Panc1 (cell line): ENCODE measurements around the gene SERPINB1. TPM values are rescaled to one million over a fixed set of nuclear protein-coding genes. Genes with fewer than 3 reads are reported as not detected.
"Not testable (repeated sequence)": the region's sequence is repeated elsewhere in the genome, so short reads cannot be mapped to it uniquely, and the experiment has no call there.

Experiments
- ATAC-seq: fragments of 200-7000 bp; cut with Tn5 transposase; 2 replicates; pipeline ENCODE4 v1.9.1; 2020; ENCODE audit warnings: mild to moderate bottlenecking, moderate library complexity
- BruUV-seq: library from RNA; stranded (reverse); fragments of 400-500 nt; replicated peaks from 2 replicates; lab custom pipeline; 2021; lab: Mats Ljungman, UMichigan
- CTCF ChIA-PET: fragments of 300-600 bp; sonication (Branson Sonifier 250); formaldehyde crosslinking; loops from one replicate; lab custom pipeline; 2022; ENCODE audit warnings: antibody characterized with exemption; lab: Charles Lee
- POLR2A ChIA-PET: fragments of 300-600 bp; sonication (Branson Sonifier 250); formaldehyde crosslinking; loops from one replicate; lab custom pipeline; 2022; ENCODE audit warnings: antibody characterized with exemption; lab: Charles Lee
- DNase-seq: peaks from one replicate; pipeline ENCODE4 v3.0.0-alpha.2; 2010; ENCODE audit warnings: low read depth, low spot score
- H3K27ac ChIP-seq: 2 replicates; pipeline ENCODE4 v1.5.1; 2011; ENCODE audit warnings: mild to moderate bottlenecking, low read length, inconsistent platforms
- H3K27me3 ChIP-seq: fragments of 200-500 bp; sonication (Bioruptor generic); 2 replicates; pipeline ENCODE4 v1.6.0; 2014; ENCODE audit warnings: low read length, inconsistent platforms; ENCODE audit not compliant: control insufficient read depth, insufficient read depth
- H3K36me3 ChIP-seq: fragments of 200-500 bp; sonication (Bioruptor generic); 2 replicates; pipeline ENCODE4 v1.5.1; 2014; ENCODE audit warnings: inconsistent platforms, mild to moderate bottlenecking, low read length, moderate library complexity; ENCODE audit not compliant: control insufficient read depth, insufficient read depth
- H3K4me1 ChIP-seq: 2 replicates; pipeline ENCODE4 v1.5.1; 2011; ENCODE audit warnings: inconsistent platforms, mild to moderate bottlenecking, low read length, moderate library complexity; ENCODE audit not compliant: control insufficient read depth, insufficient read depth
- H3K4me3 ChIP-seq, 2 experiments: 2 replicates each; pipeline ENCODE4 v1.5.1; 2011 to 2012; ENCODE audit warnings: low read depth in 2 of 2, low read length in 2 of 2, mild to moderate bottlenecking in 2 of 2, inconsistent platforms in 1 of 2, moderate library complexity in 1 of 2
- H3K9me3 ChIP-seq: fragments of 200-500 bp; sonication (Bioruptor generic); 2 replicates; pipeline ENCODE4 v1.5.1; 2014; ENCODE audit warnings: low read depth, mild to moderate bottlenecking, inconsistent platforms, low read length, moderate library complexity; ENCODE audit not compliant: control insufficient read depth, insufficient read depth
- CTCF ChIP-seq: fragments of 450-650 bp; IDR thresholded peaks from 2 replicates; pipeline ENCODE4 v1.5.1; 2017; ENCODE audit warnings: mild to moderate bottlenecking
- POLR2AphosphoS5 ChIP-seq: IDR thresholded peaks from 2 replicates; pipeline ENCODE4 v1.6.1; 2012; ENCODE audit warnings: mild to moderate bottlenecking, low read depth, low read length, moderate library complexity
- REST ChIP-seq, 2 experiments: IDR thresholded peaks; 2 replicates each; pipeline ENCODE4 v1.6.1; 2011 to 2012; ENCODE audit warnings: low read depth in 2 of 2, control low read depth in 1 of 2, low read length in 1 of 2, mild to moderate bottlenecking in 1 of 2, moderate library complexity in 1 of 2; ENCODE audit not compliant: insufficient read depth in 1 of 2
- SIN3A ChIP-seq: IDR thresholded peaks from 2 replicates; pipeline ENCODE4 v1.6.1; 2012; ENCODE audit warnings: low read depth, mild to moderate bottlenecking, low read length, moderate library complexity, borderline replicate concordance; ENCODE audit not compliant: insufficient read depth
- TCF7L2 ChIP-seq: IDR thresholded peaks from 2 replicates; pipeline ENCODE4 v1.6.1; 2011; ENCODE audit warnings: mild to moderate bottlenecking, low read depth, low read length, inconsistent platforms
- in situ Hi-C: cut with HindIII; loops from 2 replicates; pipeline ENCODE4 v1.10.0; 2016; ENCODE audit warnings: low sequenced_read_pairs, low pct_unique_long_range_greater_than_20kb
- intact Hi-C: fragments of 100-400 bp; cut with micrococcal nuclease; formaldehyde crosslinking; loops from one replicate; pipeline ENCODE4 v1.10.0; 2022; ENCODE audit not compliant: unreplicated experiment
- total RNA-seq: library from RNA; stranded (reverse); gene quantifications from one replicate; pipeline ENCODE4 v1.2.1, GENCODE V29; 2021; ENCODE audit not compliant: unreplicated experiment

Gene SERPINB1
- total RNA-seq, 1 experiment from 2014 or later: 40.8 TPM

GRCh38 chr6:2883673-2884072, 42.0 kb upstream of the SERPINB1 start:
- Histone ChIP-seq H3K36me3 (no peaks in the 10 kb centered on the region), H3K4me3 (no peak overlapping the region), H3K27ac (no peak overlapping the region), H3K9me3 (no peaks in the 10 kb centered on the region), H3K27me3 (no peaks in the 10 kb centered on the region), H3K4me1 (no peaks in the 10 kb centered on the region)
- DNase-seq: no peak
- CTCF ChIA-PET: no interaction called here
- in situ Hi-C loops: no loop called here
- ATAC-seq: no peak
- POLR2A ChIA-PET: interaction anchor here (0.6 kb wide), 1 partner anchor 394 kb away, joined by 3 read pairs; no protein-coding TSS in a partner anchor
- no TSS peak for BruUV-seq
- intact Hi-C loops: no loop called here
- no peak for TF ChIP-seq SIN3A
- no peak for TF ChIP-seq POLR2AphosphoS5
- TF ChIP-seq TCF7L2: no peak
- no peak for TF ChIP-seq REST (IDR thresholded peaks at IDR 0.05; ENCODE audit: insufficient read depth in 1 of 2, low read depth in 2 of 2, low read length in 1 of 2)
- no peak for TF ChIP-seq CTCF

GRCh38 chr6:2881423-2881822, 39.8 kb upstream of the SERPINB1 start:
- ATAC-seq (no peak), DNase-seq (no peak)
- TF ChIP-seq SIN3A (no peak), CTCF (no peak), REST (IDR thresholded peaks at IDR 0.05; ENCODE audit: insufficient read depth in 1 of 2, low read depth in 2 of 2, low read length in 1 of 2) (no peak), POLR2AphosphoS5 (no peak), TCF7L2 (no peak)
- Histone ChIP-seq H3K27me3 (no peaks in the 10 kb centered on the region), H3K27ac (no peak overlapping the region), H3K4me3 (no peak overlapping the region), H3K36me3 (no peaks in the 10 kb centered on the region), H3K9me3 (no peaks in the 10 kb centered on the region), H3K4me1 (peaks cover 16% of the 10 kb centered on the region)
- intact Hi-C loops: no loop called here
- ChIA-PET POLR2A (no interaction called here), CTCF (no interaction called here)
- in situ Hi-C loops: no loop called here
- no TSS peak for BruUV-seq

- H3K4me1 ChIP-seq: peaks cover 19% of the 10 kb centered on the region
- H3K36me3 ChIP-seq, H3K4me3 ChIP-seq, intact Hi-C loops, H3K27me3 ChIP-seq, in situ Hi-C loops, ATAC-seq, POLR2A ChIA-PET, H3K9me3 ChIP-seq, DNase-seq, H3K27ac ChIP-seq, CTCF ChIA-PET, BruUV-seq: not testable (repeated sequence)
Measured at GRCh38 chr6:2880156-2880555, 38.5 kb upstream of the SERPINB1 start.
